DOHH2 (cell line): ENCODE data around the gene RAB22A.

Experiments
- H3F3A ChIP-seq: fragments of 200-600 bp; sonication (generic), shearing (Covaris generic); 2 replicates; pipeline ENCODE4 v1.6.0; 2016; ENCODE audit warnings: antibody characterized with exemption, mild to moderate bottlenecking; ENCODE audit not compliant: control insufficient read depth, insufficient read depth
- H3K27ac ChIP-seq: fragments of 200-600 bp; sonication (generic); 2 replicates; pipeline ENCODE4 v1.5.1; 2014; ENCODE audit warnings: low read depth, mild to moderate bottlenecking, low read length, moderate library complexity
- H3K27me3 ChIP-seq: fragments of 200-600 bp; sonication (generic); 2 replicates; pipeline ENCODE4 v1.6.1; 2014; ENCODE audit warnings: mild to moderate bottlenecking, low read length, mixed read lengths; ENCODE audit not compliant: control insufficient read depth
- H3K36me3 ChIP-seq: fragments of 200-600 bp; sonication (generic); 2 replicates; pipeline ENCODE4 v1.6.1; 2014; ENCODE audit warnings: mild to moderate bottlenecking, low read length, moderate library complexity, mixed read lengths; ENCODE audit not compliant: control insufficient read depth
- H3K4me1 ChIP-seq: fragments of 200-600 bp; sonication (generic); 2 replicates; pipeline ENCODE4 v1.6.1; 2014; ENCODE audit warnings: mild to moderate bottlenecking, low read length, mixed read lengths; ENCODE audit not compliant: control insufficient read depth
- H3K4me2 ChIP-seq: fragments of 200-600 bp; sonication (generic); 2 replicates; pipeline ENCODE4 v1.6.0; 2014; ENCODE audit warnings: mild to moderate bottlenecking, low read length, moderate library complexity
- H3K4me3 ChIP-seq: fragments of 200-600 bp; sonication (generic); 2 replicates; pipeline ENCODE4 v1.5.1; 2014; ENCODE audit warnings: mild to moderate bottlenecking, low read length, mixed read lengths
- H3K79me2 ChIP-seq: fragments of 200-600 bp; sonication (generic); 2 replicates; pipeline ENCODE4 v1.6.1; 2014; ENCODE audit warnings: mild to moderate bottlenecking, low read length, mixed read lengths; ENCODE audit not compliant: control insufficient read depth
- H3K9me2 ChIP-seq: fragments of 200-600 bp; sonication (generic); replicated peaks from 2 replicates; pipeline ENCODE4 v1.6.1; 2014; ENCODE audit warnings: mild to moderate bottlenecking, low read length, mixed read lengths; ENCODE audit not compliant: control insufficient read depth
- H3K9me3 ChIP-seq: fragments of 200-600 bp; sonication (generic); 2 replicates; pipeline ENCODE4 v1.6.1; 2014; ENCODE audit warnings: antibody characterized with exemption, low read length, mixed read lengths; ENCODE audit not compliant: control insufficient read depth, insufficient read depth
- H4K20me1 ChIP-seq: fragments of 200-600 bp; sonication (generic); 2 replicates; pipeline ENCODE4 v1.6.0; 2014; ENCODE audit warnings: low read depth, mild to moderate bottlenecking, antibody characterized with exemption, low read length, moderate library complexity; ENCODE audit not compliant: control insufficient read depth, insufficient read depth
- EZH2phosphoT487 ChIP-seq: fragments of 200-600 bp; sonication (generic); IDR thresholded peaks from 2 replicates; pipeline ENCODE4 v1.6.1; 2017; ENCODE audit warnings: borderline replicate concordance, mild to moderate bottlenecking, antibody characterized with exemption, low read length, moderate library complexity, mixed read lengths
- TF ChIP-seq, protein P1 (sequence below): fragments of 200-600 bp; sonication (generic); IDR thresholded peaks from one replicate; pipeline ENCODE4 v1.5.1; 2014; ENCODE audit warnings: antibody characterized with exemption, mild to moderate bottlenecking, low read depth, low read length; ENCODE audit not compliant: poor library complexity, severe bottlenecking

RAB22A gene

DNA sequence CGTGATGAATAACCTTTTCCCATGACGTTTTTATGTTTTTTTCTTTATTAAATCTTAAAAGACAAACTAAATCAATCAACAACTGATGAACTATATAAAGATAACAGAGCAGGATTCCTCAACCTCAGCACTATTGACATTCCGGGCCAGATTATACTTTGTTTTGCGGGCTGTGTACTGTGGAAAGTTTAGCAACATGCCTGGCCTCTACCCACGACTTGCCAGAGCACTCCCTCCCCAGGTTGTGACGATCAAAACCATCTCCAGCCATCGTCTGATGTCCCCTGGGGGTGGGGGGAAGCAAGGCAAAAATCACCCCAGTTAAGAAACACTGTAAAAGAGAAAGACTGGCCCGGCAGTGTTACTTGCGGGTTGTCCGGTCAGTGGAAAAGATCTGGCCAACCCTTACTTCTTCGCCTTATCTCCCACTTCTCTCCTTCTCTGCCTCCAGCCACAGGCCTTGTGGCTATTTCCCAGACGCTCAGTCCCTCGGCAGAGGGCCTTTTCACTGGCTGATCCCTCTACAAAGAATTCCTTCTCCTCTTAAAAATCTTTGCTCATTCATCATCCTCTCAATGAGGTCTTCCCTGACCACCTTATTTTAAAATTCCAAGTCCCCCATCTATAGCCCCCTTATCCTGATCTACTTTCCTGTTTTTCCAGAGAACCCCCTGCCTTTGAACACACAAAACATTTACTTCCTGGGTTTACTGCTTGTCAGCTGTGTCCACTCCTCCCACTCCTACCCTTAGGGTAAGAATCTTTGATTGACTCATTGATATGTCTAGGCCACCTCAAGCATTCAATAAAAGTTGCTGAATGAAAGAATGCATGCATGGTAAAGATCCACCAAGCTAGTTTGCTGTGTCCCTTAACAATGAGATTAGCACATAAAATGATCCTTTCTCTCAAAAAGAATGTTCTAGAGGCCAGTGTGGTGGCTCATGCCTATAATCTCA is 14.7 kb upstream of the RAB22A start:
- Histone ChIP-seq H3K27ac (no peak overlapping the region), H3F3A (no peaks in the 10 kb centered on the region), H3K27me3 (no peaks in the 10 kb centered on the region), H4K20me1 (no peaks in the 10 kb centered on the region), H3K4me2 (no peak overlapping the region), H3K9me3 (no peaks in the 10 kb centered on the region), H3K36me3 (no peaks in the 10 kb centered on the region), H3K79me2 (no peaks in the 10 kb centered on the region), H3K4me1 (no peaks in the 10 kb centered on the region), H3K9me2 (no peaks in the 10 kb centered on the region), H3K4me3 (no peak overlapping the region)
- TF ChIP-seq, protein P1, sequence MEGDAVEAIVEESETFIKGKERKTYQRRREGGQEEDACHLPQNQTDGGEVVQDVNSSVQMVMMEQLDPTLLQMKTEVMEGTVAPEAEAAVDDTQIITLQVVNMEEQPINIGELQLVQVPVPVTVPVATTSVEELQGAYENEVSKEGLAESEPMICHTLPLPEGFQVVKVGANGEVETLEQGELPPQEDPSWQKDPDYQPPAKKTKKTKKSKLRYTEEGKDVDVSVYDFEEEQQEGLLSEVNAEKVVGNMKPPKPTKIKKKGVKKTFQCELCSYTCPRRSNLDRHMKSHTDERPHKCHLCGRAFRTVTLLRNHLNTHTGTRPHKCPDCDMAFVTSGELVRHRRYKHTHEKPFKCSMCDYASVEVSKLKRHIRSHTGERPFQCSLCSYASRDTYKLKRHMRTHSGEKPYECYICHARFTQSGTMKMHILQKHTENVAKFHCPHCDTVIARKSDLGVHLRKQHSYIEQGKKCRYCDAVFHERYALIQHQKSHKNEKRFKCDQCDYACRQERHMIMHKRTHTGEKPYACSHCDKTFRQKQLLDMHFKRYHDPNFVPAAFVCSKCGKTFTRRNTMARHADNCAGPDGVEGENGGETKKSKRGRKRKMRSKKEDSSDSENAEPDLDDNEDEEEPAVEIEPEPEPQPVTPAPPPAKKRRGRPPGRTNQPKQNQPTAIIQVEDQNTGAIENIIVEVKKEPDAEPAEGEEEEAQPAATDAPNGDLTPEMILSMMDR: no peak
- TF ChIP-seq EZH2phosphoT487: no peak

DNA sequence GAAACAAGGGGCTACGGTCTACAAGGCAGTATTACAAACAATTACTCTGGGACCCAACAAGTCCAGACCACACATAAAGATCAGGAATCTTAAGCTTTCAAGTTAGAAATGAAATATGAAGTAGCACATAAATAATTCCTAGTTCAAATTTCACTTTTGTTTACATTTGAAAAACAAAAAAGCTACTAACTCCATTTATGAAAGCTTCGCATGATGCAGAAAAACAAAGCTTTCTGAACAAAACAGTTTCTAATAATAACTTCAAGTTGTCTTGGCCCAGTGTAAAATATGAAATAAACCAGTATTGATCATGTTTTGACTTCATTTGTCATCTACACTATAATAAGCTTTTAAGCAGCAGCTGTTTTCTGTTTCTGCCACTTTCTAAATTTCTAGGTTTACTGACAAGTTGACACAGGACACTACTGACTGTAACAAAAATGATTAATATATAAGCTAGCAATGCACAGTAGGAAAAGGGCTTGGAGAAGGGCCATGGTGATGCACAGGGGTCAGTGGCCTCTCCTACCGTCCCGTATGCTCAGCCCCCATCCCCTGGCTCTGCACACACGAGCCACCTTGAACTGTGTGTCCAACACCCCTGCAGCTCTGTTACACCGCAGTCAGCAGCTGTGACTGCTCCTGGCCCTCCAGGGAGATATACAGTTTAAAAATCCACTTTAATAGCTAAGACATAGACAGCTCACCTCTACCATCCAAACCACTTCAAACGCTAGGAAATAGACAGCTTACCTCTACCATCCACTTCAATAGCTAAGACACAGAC is 13.3 kb upstream of the RAB22A start:
- Histone ChIP-seq H3K4me3 (no peak overlapping the region), H3K4me1 (no peaks in the 10 kb centered on the region), H4K20me1 (no peaks in the 10 kb centered on the region), H3K79me2 (no peaks in the 10 kb centered on the region), H3K9me2 (no peaks in the 10 kb centered on the region), H3K36me3 (no peaks in the 10 kb centered on the region), H3K27me3 (no peaks in the 10 kb centered on the region), H3F3A (no peaks in the 10 kb centered on the region), H3K4me2 (no peak overlapping the region), H3K9me3 (no peaks in the 10 kb centered on the region), H3K27ac (no peak overlapping the region)
- TF ChIP-seq, protein P1: no peak
- TF ChIP-seq EZH2phosphoT487: no peak

DNA sequence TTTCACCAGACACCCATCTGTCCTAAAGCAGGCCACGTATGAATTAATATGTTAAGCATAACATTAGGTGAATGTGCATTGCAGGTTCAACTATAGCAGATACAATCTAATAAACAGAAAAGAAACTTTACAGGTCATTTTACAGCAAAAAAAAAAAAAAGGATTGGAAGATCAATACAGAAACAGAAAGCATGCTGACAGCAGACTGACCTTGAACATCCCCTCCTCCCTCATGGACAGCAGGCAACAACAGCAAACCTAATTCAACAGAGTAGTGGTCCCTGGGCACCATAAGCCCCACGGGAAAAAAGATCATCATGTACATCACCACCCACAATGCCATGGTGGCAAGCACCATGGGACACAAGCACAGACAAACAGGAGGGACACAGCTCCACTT is 12.1 kb upstream of the RAB22A start:
- H3K9me3 ChIP-seq: no peaks in the 10 kb centered on the region
- no peaks in the 10 kb centered on the region for H3K36me3 ChIP-seq
- no peak overlapping the region for H3K4me2 ChIP-seq
- H3F3A ChIP-seq: no peaks in the 10 kb centered on the region
- no peaks in the 10 kb centered on the region for H3K9me2 ChIP-seq
- H3K27me3 ChIP-seq: no peaks in the 10 kb centered on the region
- H3K4me1 ChIP-seq: no peaks in the 10 kb centered on the region
- no peak overlapping the region for H3K4me3 ChIP-seq
- H4K20me1 ChIP-seq: no peaks in the 10 kb centered on the region
- no peak for TF ChIP-seq EZH2phosphoT487
- TF ChIP-seq, protein P1: no peak
- H3K27ac ChIP-seq: no peak overlapping the region
- H3K79me2 ChIP-seq: no peaks in the 10 kb centered on the region
